Neuronal stem cell (in vitro differentiated cells): ENCODE results near the gene CNTN5.
"Not testable (repeated sequence)": the region's sequence is repeated elsewhere in the genome, so short reads cannot be mapped to it uniquely, and the experiment has no call there.

ENCODE experiments used
- DNase-seq: peaks from one replicate; pipeline ENCODE4 v3.0.0-alpha.2; 2013; ENCODE audit warnings: low spot score
- H2AFZ ChIP-seq: one replicate; pipeline ENCODE4 v1.6.1; 2013; ENCODE audit warnings: mild to moderate bottlenecking, low read length, inconsistent platforms
- H2AK5ac ChIP-seq: 2 replicates; pipeline ENCODE4 v1.6.1; 2013; ENCODE audit warnings: low read depth, mild to moderate bottlenecking, inconsistent platforms, low read length, moderate library complexity, mixed read lengths
- H2BK120ac ChIP-seq: 2 replicates; pipeline ENCODE4 v1.6.1; 2013; ENCODE audit warnings: low read depth, mild to moderate bottlenecking, inconsistent platforms, low read length, moderate library complexity, mixed read lengths
- H2BK12ac ChIP-seq: one replicate; pipeline ENCODE4 v1.6.1; 2013; ENCODE audit warnings: low read length, inconsistent platforms
- H2BK15ac ChIP-seq: 2 replicates; pipeline ENCODE4 v1.6.1; 2013; ENCODE audit warnings: mild to moderate bottlenecking, low read length, inconsistent platforms, mixed read lengths
- H2BK5ac ChIP-seq: one replicate; pipeline ENCODE4 v1.6.1; 2013; ENCODE audit warnings: inconsistent platforms, mild to moderate bottlenecking, low read length, moderate library complexity
- H3K14ac ChIP-seq: one replicate; pipeline ENCODE4 v1.6.1; 2013; ENCODE audit warnings: low read length, inconsistent platforms
- H3K18ac ChIP-seq: 2 replicates; pipeline ENCODE4 v1.6.1; 2013; ENCODE audit warnings: low read length, inconsistent platforms
- H3K23ac ChIP-seq: 2 replicates; pipeline ENCODE4 v1.6.1; 2013; ENCODE audit warnings: low read depth, mild to moderate bottlenecking, mixed read lengths, low read length, inconsistent platforms; ENCODE audit not compliant: poor library complexity
- H3K27ac ChIP-seq: replicated peaks from 3 replicates; pipeline ENCODE4 v1.5.1; 2013; ENCODE audit warnings: low read length, inconsistent platforms
- H3K27me3 ChIP-seq, 3 experiments: 2 replicates each; pipeline ENCODE4 v1.6.1; 2013; ENCODE audit warnings: low read length in 3 of 3, mild to moderate bottlenecking in 2 of 3, inconsistent platforms in 1 of 3, low read depth in 1 of 3, mixed read lengths in 1 of 3, moderate library complexity in 1 of 3; ENCODE audit not compliant: control insufficient read depth in 3 of 3, insufficient read depth in 3 of 3
- H3K36me3 ChIP-seq, 2 donors: replicated peaks in 1 of 2; 2 replicates each; pipeline ENCODE4 v1.6.1; 2013; ENCODE audit warnings: low read length in 2 of 2; ENCODE audit not compliant: control insufficient read depth in 2 of 2, insufficient read depth in 2 of 2
- H3K4ac ChIP-seq: 2 replicates; pipeline ENCODE4 v1.6.1; 2013; ENCODE audit warnings: inconsistent platforms, mild to moderate bottlenecking, low read length, moderate library complexity
- H3K4me1 ChIP-seq, 2 donors: 1 replicate in 1 of 2; 2 replicates in 1 of 2; pipeline ENCODE4 v1.6.1; 2013; ENCODE audit warnings: low read length in 2 of 2, low read depth in 1 of 2; ENCODE audit not compliant: control insufficient read depth in 2 of 2, insufficient read depth in 1 of 2
- H3K4me2 ChIP-seq: one replicate; pipeline ENCODE4 v1.6.1; 2013; ENCODE audit warnings: mild to moderate bottlenecking, low read length, inconsistent platforms; ENCODE audit not compliant: insufficient read depth, poor library complexity, severe bottlenecking
- H3K4me3 ChIP-seq, 2 donors: 2 replicates each; pipeline ENCODE4 v1.5.1; 2013; ENCODE audit warnings: low read length in 2 of 2, mild to moderate bottlenecking in 2 of 2, inconsistent platforms in 1 of 2, moderate library complexity in 1 of 2
- H3K79me1 ChIP-seq: one replicate; pipeline ENCODE4 v1.6.1; 2013; ENCODE audit warnings: low read depth, mild to moderate bottlenecking, inconsistent platforms, low read length, moderate library complexity
- H3K9ac ChIP-seq: one replicate; pipeline ENCODE4 v1.6.1; 2013; ENCODE audit warnings: mild to moderate bottlenecking, low read depth, low read length, inconsistent platforms; ENCODE audit not compliant: poor library complexity
- H3K9me3 ChIP-seq, 2 donors: replicated peaks in 1 of 2; 2 replicates each; pipeline versions ENCODE3 to v1.6.1; 2013; ENCODE audit warnings: low read length in 2 of 2, mild to moderate bottlenecking in 2 of 2, inconsistent platforms in 1 of 2, low read depth in 1 of 2, mixed read lengths in 1 of 2, moderate library complexity in 1 of 2; ENCODE audit not compliant: control insufficient read depth in 2 of 2, insufficient read depth in 1 of 2
- H4K8ac ChIP-seq: one replicate; pipeline ENCODE4 v1.6.1; 2013; ENCODE audit warnings: low read depth, mild to moderate bottlenecking, inconsistent platforms, low read length, moderate library complexity
- H4K91ac ChIP-seq: one replicate; pipeline ENCODE4 v1.6.1; 2013; ENCODE audit warnings: low read length, low read depth, mild to moderate bottlenecking, inconsistent platforms; ENCODE audit not compliant: poor library complexity
- WGBS, 2 donors: extraction: QIAGEN DNeasy Blood & Tissue Kit; methylation state at CpG; one replicate each; pipeline ENCODE4 v1.1.7; 2013; ENCODE audit warnings: missing lambda C conversion rate in 2 of 2, mixed read lengths in 1 of 2; ENCODE audit not compliant: insufficient read length in 2 of 2, insufficient replicate concordance in 1 of 2; ENCODE audit errors: extremely low coverage in 2 of 2; 5-methylcytosine and 5-hydroxymethylcytosine counted together

The CNTN5 gene

DNA sequence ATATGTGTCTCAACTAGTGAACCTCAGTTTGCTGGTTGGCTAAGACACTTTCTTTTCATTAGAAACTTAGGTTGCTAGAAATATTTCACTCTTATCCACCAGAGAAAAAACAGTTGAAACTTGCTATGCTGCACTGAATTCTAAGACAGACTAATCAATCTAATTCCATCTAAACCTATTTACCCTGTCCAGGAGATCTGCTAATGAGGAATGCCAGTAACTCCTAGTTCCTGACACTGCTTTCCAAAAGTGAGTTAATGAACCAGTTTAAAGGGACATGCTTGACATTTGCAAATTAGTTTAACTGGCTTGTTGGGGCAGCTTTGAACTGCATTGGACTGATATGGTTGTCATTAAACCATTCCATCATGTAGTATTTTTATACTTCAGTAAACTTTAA is 258.5 kb downstream of the CNTN5 start:
- Histone ChIP-seq H3K4ac (no peak overlapping the region), H2AK5ac (no peak overlapping the region), H2AFZ (no peak overlapping the region), H3K18ac (no peak overlapping the region), H3K4me3 (no peak overlapping the region), H3K27me3 (peaks cover 0 to 22% (median 0%) of the 10 kb centered on the region in 3 experiments), H2BK15ac (no peak overlapping the region), H4K91ac (no peak overlapping the region), H4K8ac (no peak overlapping the region), H3K4me2 (no peak overlapping the region), H3K4me1 (peaks cover 0 to 11% of the 10 kb centered on the region in 2 donors), H3K14ac (no peak overlapping the region), H3K9ac (no peak overlapping the region), H3K9me3 (no peaks in the 10 kb centered on the region), H2BK120ac (no peak overlapping the region), H3K79me1 (no peaks in the 10 kb centered on the region), H3K23ac (no peak overlapping the region), H3K36me3 (no peaks in the 10 kb centered on the region), H3K27ac (no peak overlapping the region), H2BK12ac (no peak overlapping the region), H2BK5ac (no peak overlapping the region)
- DNase-seq, result no peak

DNA sequence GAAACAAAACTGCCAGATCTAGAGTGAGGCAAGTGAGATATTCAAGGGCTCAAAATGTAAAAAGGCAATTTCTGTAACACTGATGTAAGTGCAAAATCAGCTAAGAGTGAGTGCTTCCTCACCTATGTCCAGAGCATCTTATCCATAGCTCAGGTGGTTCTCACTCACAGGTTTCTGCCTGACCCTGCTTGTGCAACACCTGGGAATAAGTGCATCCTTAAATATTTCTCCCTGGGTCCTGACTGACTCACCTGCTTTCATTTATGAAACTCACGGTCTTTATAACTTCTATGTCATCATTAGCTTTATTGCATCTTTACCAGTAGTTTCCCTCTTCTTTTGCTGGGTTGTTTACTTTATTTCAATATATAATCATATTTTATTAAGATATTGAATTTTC is 260.6 kb downstream of the CNTN5 start:
- H3K79me1 ChIP-seq, result no peaks in the 10 kb centered on the region
- H2AFZ ChIP-seq, result no peak overlapping the region
- H3K14ac ChIP-seq, result no peak overlapping the region
- H3K9me3 ChIP-seq, result no peaks in the 10 kb centered on the region
- no peak overlapping the region for H4K8ac ChIP-seq
- H3K4ac ChIP-seq, result no peak overlapping the region
- H3K36me3 ChIP-seq, result no peaks in the 10 kb centered on the region
- no peak overlapping the region for H3K4me3 ChIP-seq
- WGBS, 2 donors, result no CpG with 5 or more reads among the region's 1 CpG
- H3K18ac ChIP-seq, result no peak overlapping the region
- H2BK5ac ChIP-seq, result no peak overlapping the region
- no peak for DNase-seq
- H3K9ac ChIP-seq, result no peak overlapping the region
- H3K23ac ChIP-seq, result no peak overlapping the region
- H3K27me3 ChIP-seq, result peaks cover 0 to 22% (median 0%) of the 10 kb centered on the region in 3 experiments
- H2BK12ac ChIP-seq, result no peak overlapping the region
- H3K27ac ChIP-seq, result no peak overlapping the region
- no peak overlapping the region for H2BK15ac ChIP-seq
- H2AK5ac ChIP-seq, result no peak overlapping the region
- no peak overlapping the region for H2BK120ac ChIP-seq
- peaks cover 0 to 6% of the 10 kb centered on the region in 2 donors for H3K4me1 ChIP-seq
- H4K91ac ChIP-seq, result no peak overlapping the region
- H3K4me2 ChIP-seq, result no peak overlapping the region

DNA sequence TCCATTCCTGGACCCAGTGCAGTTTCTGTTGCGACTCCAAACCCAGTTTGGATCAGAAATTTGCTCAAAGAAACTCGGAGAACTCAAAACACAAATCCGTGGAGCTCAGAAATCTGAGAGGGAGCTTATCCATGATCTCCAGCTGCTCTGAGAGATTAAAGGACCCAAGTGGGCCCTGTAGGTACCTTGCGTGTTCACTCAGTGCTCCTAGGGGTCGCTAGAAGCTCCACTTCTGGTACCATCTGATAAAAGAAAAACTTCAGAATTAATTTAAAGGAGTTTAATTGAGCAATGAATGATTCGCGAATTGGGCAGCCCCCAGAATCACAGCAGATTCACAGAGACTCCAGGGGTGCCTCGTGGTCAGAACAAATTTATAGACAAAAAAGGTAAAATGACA is 277.2 kb downstream of the CNTN5 start:
- not testable (repeated sequence) for H3K79me1 ChIP-seq, H2BK15ac ChIP-seq, H3K14ac ChIP-seq, H3K9me3 ChIP-seq, H3K4me1 ChIP-seq, H3K23ac ChIP-seq, H4K91ac ChIP-seq, H3K4me3 ChIP-seq, H3K36me3 ChIP-seq, H2BK120ac ChIP-seq, H2BK5ac ChIP-seq, H3K27ac ChIP-seq, H3K18ac ChIP-seq, H2BK12ac ChIP-seq, H4K8ac ChIP-seq, H3K4me2 ChIP-seq, DNase-seq, H3K4ac ChIP-seq, H3K9ac ChIP-seq, H2AK5ac ChIP-seq, H2AFZ ChIP-seq, H3K27me3 ChIP-seq
- no CpG with 5 or more reads among the region's 8 CpGs for WGBS, 2 donors

DNA sequence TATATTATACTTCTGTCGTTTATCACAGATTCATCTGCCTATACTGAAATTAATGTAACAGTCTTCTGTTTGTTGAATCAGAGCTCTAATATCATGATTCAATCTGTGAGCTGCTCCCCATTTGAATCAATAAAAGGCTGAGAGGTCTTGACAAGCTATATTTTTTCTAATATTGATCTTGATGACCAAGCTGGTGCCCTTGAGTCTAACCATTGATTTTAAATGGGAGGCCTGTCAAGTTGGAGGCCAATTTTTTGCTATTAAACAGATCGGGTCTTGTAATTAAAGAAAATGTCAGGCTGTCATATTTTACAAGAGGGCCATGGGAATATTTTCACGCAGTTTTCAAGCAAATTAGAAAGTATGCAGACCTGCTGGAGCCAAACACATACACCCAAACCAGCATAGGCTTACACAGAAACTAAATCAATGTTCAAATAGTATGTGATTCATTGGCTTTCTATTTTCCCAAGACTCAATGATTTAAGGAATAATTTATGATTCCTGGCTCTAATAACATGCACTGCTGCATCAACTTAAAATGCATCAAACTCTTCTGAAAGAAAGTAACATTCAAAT is 286.9 kb downstream of the CNTN5 start:
- no peak overlapping the region for H3K14ac ChIP-seq
- H2AFZ ChIP-seq, result no peak overlapping the region
- no peaks in the 10 kb centered on the region for H3K9me3 ChIP-seq
- no peak for DNase-seq
- no peaks in the 10 kb centered on the region for H3K79me1 ChIP-seq
- no peak overlapping the region for H3K4ac ChIP-seq
- no peak overlapping the region for H2AK5ac ChIP-seq
- no peak overlapping the region for H3K9ac ChIP-seq
- H2BK12ac ChIP-seq, result no peak overlapping the region
- H3K4me2 ChIP-seq, result no peak overlapping the region
- H2BK120ac ChIP-seq, result no peak overlapping the region
- no peak overlapping the region for H3K4me3 ChIP-seq
- H3K18ac ChIP-seq, result no peak overlapping the region
- H2BK15ac ChIP-seq, result no peak overlapping the region
- no peak overlapping the region for H4K8ac ChIP-seq
- no peak overlapping the region for H3K27ac ChIP-seq
- no peak overlapping the region for H2BK5ac ChIP-seq
- no peaks in the 10 kb centered on the region for H3K4me1 ChIP-seq
- no peak overlapping the region for H4K91ac ChIP-seq
- no CpG with 5 or more reads among the region's 3 CpGs for WGBS, 2 donors
- H3K36me3 ChIP-seq, result no peaks in the 10 kb centered on the region
- no peaks in the 10 kb centered on the region for H3K27me3 ChIP-seq
- no peak overlapping the region for H3K23ac ChIP-seq
